BLaER1 treated with 17β-estradiol and CSF1 and Interleukin-3, amounts not matched to agents 10 nM and 100 nM (cell line): ENCODE measurements around the gene CHTF18.

Source experiments
- H3K27ac ChIP-seq, 11 experiments: shearing (Covaris generic); formaldehyde crosslinking; 2 replicates each; pipeline ENCODE4 v1.8.1; 2022
- H3K27me3 ChIP-seq, 11 experiments: shearing (Covaris generic); formaldehyde crosslinking; 2 replicates each; pipeline ENCODE4 v1.8.1; 2022
- H3K36me3 ChIP-seq, 11 experiments: shearing (Covaris generic); formaldehyde crosslinking; 2 replicates each; pipeline ENCODE4 v1.8.1; 2022
- H3K4me1 ChIP-seq, 10 experiments: shearing (Covaris generic); formaldehyde crosslinking; 2 replicates each; pipeline ENCODE4 v1.8.1; 2022
- H3K4me2 ChIP-seq, 11 experiments: shearing (Covaris generic); formaldehyde crosslinking; 2 replicates each; pipeline ENCODE4 v1.8.1; 2022
- H3K4me3 ChIP-seq, 10 experiments: shearing (Covaris generic); formaldehyde crosslinking; 2 replicates each; pipeline ENCODE4 v1.8.1; 2022
- H3K9ac ChIP-seq, 11 experiments: shearing (Covaris generic); formaldehyde crosslinking; 2 replicates each; pipeline ENCODE4 v1.8.1; 2022
- H3K9me3 ChIP-seq, 11 experiments: shearing (Covaris generic); formaldehyde crosslinking; replicated peaks in 1 of 11; 2 replicates each; pipeline ENCODE4 v1.8.1; 2022
- H4K20me1 ChIP-seq, 11 experiments: shearing (Covaris generic); formaldehyde crosslinking; 2 replicates each; pipeline ENCODE4 v1.8.1; 2022
- Cebpa-rat ChIP-seq, 11 experiments: shearing (Covaris generic); IDR thresholded peaks; 2 replicates each; pipeline ENCODE4 v1.8.1; 2022

Gene CHTF18

GRCh38 chr16:797120-797420 lies 8.7 kb downstream of the CHTF18 start:
- Histone ChIP-seq H3K4me2 (no peak overlapping the region), H3K4me1 (peaks cover 0 to 17% (median 16%) of the 10 kb centered on the region in 10 experiments; a peak in 16 of 20 replicates), H3K27ac (no peak overlapping the region), H3K36me3 (peaks cover 0 to 57% (median 36%) of the 10 kb centered on the region in 11 experiments; a peak in 16 of 22 replicates), H3K9me3 (no peaks in the 10 kb centered on the region), H3K4me3 (no peak overlapping the region), H3K9ac (no peak overlapping the region), H4K20me1 (peaks cover 0 to 85% (median 37%) of the 10 kb centered on the region in 11 experiments; a peak in 17 of 22 replicates), H3K27me3 (peaks cover 34 to 44% (median 39%) of the 10 kb centered on the region in 11 experiments)
- no peak for TF ChIP-seq Cebpa-rat (IDR thresholded peaks at IDR 0.05)

DNA sequence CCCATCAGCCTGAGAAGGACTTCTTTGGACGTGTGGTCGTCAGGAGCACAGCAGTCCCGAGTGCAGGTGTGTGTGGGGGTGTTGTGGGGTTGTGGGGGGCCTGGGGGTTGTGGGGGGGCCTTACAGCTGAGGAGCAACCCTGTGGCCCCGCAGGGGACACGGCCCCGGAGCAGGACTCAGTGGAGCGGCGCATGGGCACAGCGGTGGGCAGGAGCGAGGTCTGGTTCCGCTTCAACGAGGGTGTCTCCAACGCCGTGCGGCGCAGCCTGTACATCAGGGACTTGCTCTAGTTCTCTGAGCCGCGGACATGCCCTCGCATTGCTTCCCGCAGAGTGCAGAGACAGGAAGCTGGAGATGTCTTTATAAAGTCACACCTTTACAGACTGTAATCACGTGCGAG lies 9.3 kb downstream of the CHTF18 start:
- Histone ChIP-seq H3K9me3 (no peaks in the 10 kb centered on the region), H3K9ac (no peak overlapping the region), H3K27me3 (peaks cover 41 to 50% (median 45%) of the 10 kb centered on the region in 11 experiments), H3K4me2 (no peak overlapping the region), H3K4me1 (peaks cover 0 to 17% (median 16%) of the 10 kb centered on the region in 10 experiments; a peak in 16 of 20 replicates), H3K36me3 (peaks cover 0 to 51% (median 30%) of the 10 kb centered on the region in 11 experiments; a peak in 14 of 22 replicates), H4K20me1 (peaks cover 0 to 85% (median 41%) of the 10 kb centered on the region in 11 experiments; a peak in 17 of 22 replicates), H3K27ac (no peak overlapping the region), H3K4me3 (no peak overlapping the region)
- TF ChIP-seq Cebpa-rat (IDR thresholded peaks at IDR 0.05): no peak

- no peak overlapping the region for H3K4me3 ChIP-seq
- no peaks in the 10 kb centered on the region for H3K9me3 ChIP-seq
- H3K4me2 ChIP-seq: no peak overlapping the region
- H3K27me3 ChIP-seq: peaks cover 50 to 60% (median 55%) of the 10 kb centered on the region in 11 experiments
- no peak overlapping the region for H3K27ac ChIP-seq
- no peak for TF ChIP-seq Cebpa-rat (IDR thresholded peaks at IDR 0.05)
- H4K20me1 ChIP-seq: peaks cover 0 to 84% (median 44%) of the 10 kb centered on the region in 11 experiments; a peak in 17 of 22 replicates
- no peak overlapping the region for H3K9ac ChIP-seq
- peaks cover 0 to 25% (median 17%) of the 10 kb centered on the region in 10 experiments; a peak in 16 of 20 replicates for H3K4me1 ChIP-seq
- H3K36me3 ChIP-seq: peaks cover 0 to 41% (median 22%) of the 10 kb centered on the region in 11 experiments; a peak in 14 of 22 replicates
Observed at GRCh38 chr16:798666-799065, 10.2 kb downstream of the CHTF18 start.

DNA sequence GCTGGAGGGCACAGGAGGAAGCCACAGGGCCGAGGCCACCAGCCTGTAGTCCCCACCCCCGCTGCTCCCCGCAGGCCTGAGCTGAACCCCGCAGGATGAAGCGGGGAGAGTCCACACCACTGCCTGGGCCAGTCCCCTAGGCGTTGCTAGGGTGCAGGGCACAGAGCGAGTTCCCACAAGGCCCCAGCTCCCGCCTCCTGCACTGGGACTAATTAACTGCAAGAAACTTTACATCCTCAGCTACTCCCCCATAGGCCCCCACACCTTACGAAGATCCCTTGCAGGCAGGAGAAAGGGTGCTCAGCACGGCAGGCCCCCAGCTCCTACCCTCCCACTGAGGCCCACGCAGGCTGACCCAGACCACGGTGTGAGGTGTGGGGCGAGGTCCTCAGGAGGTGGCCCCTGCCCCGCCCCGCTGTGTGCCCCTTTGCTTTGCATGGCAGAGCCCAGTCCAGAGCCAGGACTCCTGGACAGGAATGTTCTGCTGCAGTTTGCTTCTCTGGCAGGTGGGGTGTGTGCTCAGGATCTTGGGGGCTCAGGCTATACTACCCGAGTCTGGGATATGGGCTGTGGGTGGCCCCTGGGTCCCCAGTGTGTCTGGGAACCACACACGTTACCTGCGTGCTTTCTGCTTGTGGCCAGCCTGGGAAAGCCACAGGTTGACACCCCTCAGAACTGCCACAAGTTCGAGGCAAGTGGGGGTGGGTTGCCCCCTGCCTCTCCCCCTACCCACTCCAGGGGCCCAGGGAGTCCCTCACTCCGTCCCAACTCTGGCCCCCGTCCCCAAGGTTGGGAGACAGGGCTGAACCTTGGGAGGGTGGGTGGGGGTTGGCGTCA lies 10.9 kb downstream of the CHTF18 start:
- Histone ChIP-seq H3K9me3 (no peaks in the 10 kb centered on the region), H3K4me1 (peaks cover 0 to 25% (median 17%) of the 10 kb centered on the region in 10 experiments; a peak in 16 of 20 replicates), H3K9ac (no peak overlapping the region), H3K36me3 (peaks cover 0 to 34% (median 18%) of the 10 kb centered on the region in 11 experiments; a peak in 13 of 22 replicates), H3K27me3 (peaks cover 57 to 67% (median 62%) of the 10 kb centered on the region in 11 experiments), H3K4me3 (no peak overlapping the region), H4K20me1 (peaks cover 0 to 81% (median 41%) of the 10 kb centered on the region in 11 experiments; a peak in 17 of 22 replicates), H3K27ac (no peak overlapping the region), H3K4me2 (no peak overlapping the region)
- no peak for TF ChIP-seq Cebpa-rat (IDR thresholded peaks at IDR 0.05)

DNA sequence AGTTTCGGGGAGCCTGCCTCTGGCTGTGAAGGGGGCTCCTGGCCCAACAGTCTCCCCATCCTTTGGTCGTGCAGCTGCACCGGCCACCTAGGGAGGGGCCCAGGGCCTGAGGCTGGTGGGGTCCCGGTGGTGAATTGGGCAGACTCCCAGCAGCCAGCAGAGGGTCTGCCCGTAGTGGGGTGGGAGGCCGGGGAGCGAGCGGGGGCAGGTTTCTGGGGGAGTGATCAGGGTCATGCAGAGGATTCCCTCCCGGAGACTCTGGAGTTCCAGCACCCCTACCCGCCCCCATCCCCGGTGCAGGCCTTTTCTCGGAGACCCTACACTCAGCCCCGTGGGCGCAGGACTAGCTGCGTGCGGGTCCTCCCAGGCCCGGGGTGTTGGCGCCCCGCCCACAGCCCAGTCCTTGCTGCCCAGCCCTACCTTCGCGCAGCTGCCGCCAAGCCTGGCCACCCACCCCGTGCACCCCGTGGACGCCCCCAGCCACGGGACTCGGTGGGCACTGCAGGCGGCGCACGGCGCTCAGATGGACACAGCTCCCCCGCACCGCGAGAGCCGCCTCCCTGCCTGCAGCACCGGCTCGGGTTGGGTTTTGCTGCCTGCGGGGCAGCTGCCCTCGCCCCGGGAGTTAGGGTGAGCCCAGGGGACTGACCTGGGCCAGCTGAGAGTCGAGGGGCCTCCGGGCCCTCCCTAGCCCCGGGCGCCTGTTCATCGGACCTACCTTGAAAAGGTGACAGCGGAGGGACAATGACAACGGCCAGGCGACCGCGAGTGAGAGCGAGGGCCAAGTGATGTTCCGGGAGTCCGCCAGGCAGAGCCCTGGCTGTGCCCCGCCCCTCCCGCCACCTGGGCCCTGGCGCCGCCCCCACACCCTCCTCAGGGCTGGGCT lies 11.8 kb downstream of the CHTF18 start, which contains the start of gene GNG13:
TSS of gene GNG13 (minus strand) at position 787 of the 886 bp plus-strand sequence. CDS start 1,657 bp downstream, outside the sequence.
- Histone ChIP-seq H3K4me2 (peak within 1 kb of the TSS in 8 of 11 experiments; percentile 23 to 71 (median 48); a peak in 12 of 22 replicates), H3K27me3 (peaks cover 66 to 75% (median 70%) of the 10 kb centered on the region in 11 experiments), H3K27ac (no peak within 1 kb of the TSS), H3K36me3 (peaks cover 0 to 26% (median 14%) of the 10 kb centered on the region in 11 experiments; a peak in 13 of 22 replicates), H3K4me3 (no peak within 1 kb of the TSS; a peak in 1 of 20 replicates), H4K20me1 (peaks cover 0 to 80% (median 40%) of the 10 kb centered on the region in 11 experiments; a peak in 17 of 22 replicates), H3K9me3 (no peaks in the 10 kb centered on the region), H3K4me1 (peaks cover 0 to 25% (median 17%) of the 10 kb centered on the region in 10 experiments; a peak in 16 of 20 replicates), H3K9ac (0 out of 22 replicates have a peak within 1 kb of the TSS, but pooled peaks of 3 of the 11 experiments have one; percentile 12 to 44 (median 33))
- no peak for TF ChIP-seq Cebpa-rat (IDR thresholded peaks at IDR 0.05)

DNA sequence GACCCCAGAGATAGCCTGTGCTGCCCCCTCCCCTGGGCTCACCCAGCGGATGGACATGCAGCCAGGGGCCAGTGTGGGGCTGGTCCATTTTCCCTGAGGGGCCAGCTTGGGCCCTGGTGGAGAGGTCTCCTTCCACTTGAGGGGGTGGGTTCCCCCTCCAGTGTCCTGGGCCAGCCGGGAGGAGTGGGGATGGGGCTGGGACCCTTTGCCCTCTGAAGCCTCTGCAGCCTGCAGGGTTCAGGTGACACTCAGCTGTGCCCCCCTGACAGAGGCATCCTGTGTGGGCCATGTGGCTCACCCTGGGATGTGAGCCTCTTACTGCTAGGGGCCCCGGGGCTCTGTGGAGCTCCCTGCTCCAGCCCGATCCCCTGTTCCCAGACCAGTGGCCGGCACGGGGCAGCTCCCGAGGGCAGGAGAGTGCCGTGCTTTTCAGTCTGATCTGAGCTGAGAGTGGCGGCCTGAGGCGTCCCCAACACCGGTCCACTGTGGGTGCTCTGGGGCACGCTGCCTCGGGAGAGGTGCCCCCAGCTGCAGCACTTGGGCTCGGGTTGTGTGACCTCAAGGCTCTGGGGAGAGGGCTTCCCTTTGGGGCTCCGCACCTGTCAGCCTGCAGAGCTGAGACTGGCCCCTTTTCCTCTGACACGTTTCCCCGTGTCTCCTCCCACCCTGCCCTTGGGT lies 12.6 kb downstream of the CHTF18 start:
- Histone ChIP-seq H3K36me3 (peaks cover 0 to 21% (median 10%) of the 10 kb centered on the region in 11 experiments; a peak in 13 of 22 replicates), H3K4me2 (peak overlapping the region in 8 of 11 experiments; percentile 23 to 71 (median 48); a peak in 12 of 22 replicates)
- no peak for TF ChIP-seq Cebpa-rat (IDR thresholded peaks at IDR 0.05)

DNA sequence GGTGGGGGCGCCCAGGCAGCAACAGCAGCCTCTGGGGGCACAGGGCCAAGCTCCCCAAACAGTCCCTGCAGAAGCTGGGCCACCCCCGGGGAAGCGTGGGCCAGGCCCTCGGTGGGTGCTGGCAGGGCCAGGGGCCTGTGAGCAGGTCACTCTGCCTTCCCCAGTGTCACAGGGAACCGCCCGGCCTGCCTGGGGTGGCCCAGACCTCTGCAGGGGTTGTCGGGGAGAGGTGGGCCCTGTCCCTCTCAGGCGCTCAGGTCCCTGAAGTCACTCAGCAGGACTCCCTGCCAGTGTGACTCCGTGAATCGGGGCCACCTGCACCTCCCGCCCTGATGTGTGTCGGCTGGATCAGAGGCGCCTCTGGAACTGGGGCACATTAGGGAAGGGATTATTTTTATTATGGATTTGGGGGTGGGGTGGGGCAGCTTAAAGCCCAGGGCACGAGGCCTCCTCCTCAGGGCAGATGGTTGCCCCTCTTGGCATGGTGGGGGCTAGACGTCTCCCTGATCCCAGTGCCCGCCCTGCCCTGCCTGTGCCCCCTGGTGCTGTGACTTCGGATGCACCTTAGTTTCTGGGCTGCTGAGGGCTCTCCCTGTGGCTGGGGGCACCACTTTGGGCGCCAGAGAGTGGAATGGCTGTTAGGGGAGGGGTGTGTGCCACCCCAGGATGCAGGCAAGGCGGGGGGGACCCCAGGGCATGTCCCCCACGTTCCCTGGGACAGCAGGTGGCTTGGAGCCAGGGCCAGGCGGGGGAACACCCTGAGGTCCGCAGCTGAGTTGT lies 13.4 kb downstream of the CHTF18 start:
- Histone ChIP-seq H3K9me3 (no peaks in the 10 kb centered on the region), H3K36me3 (peaks cover 0 to 13% (median 2%) of the 10 kb centered on the region in 11 experiments; a peak in 11 of 22 replicates), H3K9ac (0 out of 22 replicates have a peak overlapping the region, but pooled peaks of 2 of the 11 experiments have one; percentile 12 to 44), H3K4me1 (peaks cover 0 to 25% (median 17%) of the 10 kb centered on the region in 10 experiments; a peak in 17 of 20 replicates), H3K27me3 (peaks cover 82 to 91% (median 86%) of the 10 kb centered on the region in 11 experiments), H3K4me2 (peak overlapping the region in 7 of 11 experiments; percentile 39 to 71 (median 50); a peak in 11 of 22 replicates), H3K4me3 (no peak overlapping the region), H4K20me1 (peaks cover 0 to 68% (median 42%) of the 10 kb centered on the region in 11 experiments; a peak in 17 of 22 replicates), H3K27ac (no peak overlapping the region)
- no peak for TF ChIP-seq Cebpa-rat (IDR thresholded peaks at IDR 0.05)

More for the DNA sequence above, 12.6 kb downstream of the CHTF18 start:
- Histone ChIP-seq H3K27me3 (peaks cover 74 to 83% (median 78%) of the 10 kb centered on the region in 11 experiments), H3K9ac (0 out of 22 replicates have a peak overlapping the region, but pooled peaks of 3 of the 11 experiments have one; percentile 12 to 44 (median 33)), H3K4me3 (no peak overlapping the region; a peak in 1 of 20 replicates), H4K20me1 (peaks cover 0 to 76% (median 42%) of the 10 kb centered on the region in 11 experiments; a peak in 17 of 22 replicates), H3K9me3 (no peaks in the 10 kb centered on the region), H3K27ac (no peak overlapping the region), H3K4me1 (peaks cover 0 to 25% (median 17%) of the 10 kb centered on the region in 10 experiments; a peak in 16 of 20 replicates)
